Adipose tissue (tissue), 3 donors: ENCODE results near the gene DEGS2. TPM values are rescaled to one million over a fixed set of nuclear protein-coding genes. Genes with fewer than 3 reads are reported as not detected.

Source experiments
- H3K27ac ChIP-seq: one replicate; pipeline ENCODE4 v1.5.1; 2013; ENCODE audit warnings: low read depth, low read length
- whole genome bisulfite sequencing, 3 donors: extraction: QIAGEN DNeasy Blood & Tissue Kit; methylation state at CpG; one replicate each; pipeline ENCODE4 v1.1.7; 2013; 5-methylcytosine and 5-hydroxymethylcytosine counted together
- polyA plus RNA-seq, 3 donors: library from polyadenylated mRNA; stranded (reverse); fragments of 200-250 nt; gene quantifications; one replicate each; pipeline ENCODE4 v1.2.3, GENCODE V29; 2013
- donor health status: healthy with polysubstance abuse.
- donor health status: Bipolar disorder and iron deficiency.
- donor health status: healthy.

Gene DEGS2
- polyA plus RNA-seq, 3 donors = 0.22 to 4.2 (median 2.0) TPM

- H3K27ac ChIP-seq = no peak overlapping the region
- WGBS, 3 donors = 60 to 72% (median 69%) methylated on average over 8 of the region's 8 CpGs
These were observed 4.3 kb downstream of the DEGS2 start for GRCh38 chr14:100155049-100155621.

- WGBS, 3 donors = 71 to 96% (median 91%) methylated on average over 6 of the region's 6 CpGs
These were observed 5.9 kb downstream of the DEGS2 start for GRCh38 chr14:100153560-100153959.

DNA sequence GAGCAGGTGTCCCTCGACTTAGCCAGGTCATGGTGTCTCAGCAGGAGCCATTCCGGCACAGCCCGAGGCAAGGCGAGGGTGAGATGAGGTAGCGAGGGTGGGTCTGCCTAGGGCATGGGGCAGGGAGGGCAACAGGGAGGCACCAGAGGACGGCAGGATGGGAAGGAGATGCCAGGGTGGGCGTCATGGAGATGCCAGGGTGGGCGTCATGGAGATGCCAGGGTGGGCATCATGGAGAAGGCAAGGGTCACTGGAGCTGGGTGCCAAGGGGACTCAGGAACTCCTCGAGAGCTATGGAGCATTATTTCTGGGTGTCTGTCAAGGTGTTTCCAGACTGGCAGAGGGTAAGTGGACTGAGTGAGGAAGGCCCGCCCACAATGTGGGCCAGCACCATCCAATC lies 7.4 kb downstream of the DEGS2 start:
- H3K27ac ChIP-seq = no peak overlapping the region
- 85 to 93% (median 89%) methylated on average over 10 of the region's 10 CpGs for WGBS, 3 donors

More at GRCh38 chr14:100153560-100153959, 5.9 kb downstream of the DEGS2 start:
- H3K27ac ChIP-seq = no peak overlapping the region

DNA sequence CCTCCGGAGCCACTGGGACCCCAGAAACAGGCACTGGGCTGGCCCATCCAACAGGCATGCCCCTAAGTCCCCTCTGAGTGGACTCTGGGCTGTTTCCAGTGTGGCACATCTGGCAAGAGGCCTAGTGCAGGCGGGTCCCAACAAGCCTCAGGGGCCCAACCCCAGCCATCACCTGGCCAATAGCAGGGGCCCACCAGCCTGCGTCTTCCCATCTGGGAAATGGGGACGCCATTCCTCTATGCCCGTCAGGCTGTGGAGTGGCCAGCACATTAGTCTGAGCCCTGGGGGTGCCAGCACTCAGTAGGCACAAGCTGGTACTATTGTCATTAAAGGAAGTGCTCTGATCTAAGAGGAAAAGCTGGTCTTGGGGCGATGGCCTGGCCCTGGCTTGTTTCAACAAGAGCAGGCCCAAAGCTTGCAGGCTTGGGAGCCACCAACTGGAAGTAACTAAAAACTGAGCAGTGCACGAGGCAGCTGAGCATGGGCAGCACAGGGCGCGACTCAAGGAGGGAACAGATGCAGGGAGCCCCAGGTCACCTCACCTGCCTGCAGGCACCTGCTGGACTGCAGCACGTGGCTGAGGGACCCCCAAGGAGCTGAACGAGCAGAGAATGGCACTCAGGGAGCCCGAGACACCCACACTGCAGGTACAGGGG lies 8.4 kb downstream of the DEGS2 start:
- 79 to 85% (median 80%) methylated on average over 12 of the region's 12 CpGs for WGBS, 3 donors
- no peak overlapping the region for H3K27ac ChIP-seq

DNA sequence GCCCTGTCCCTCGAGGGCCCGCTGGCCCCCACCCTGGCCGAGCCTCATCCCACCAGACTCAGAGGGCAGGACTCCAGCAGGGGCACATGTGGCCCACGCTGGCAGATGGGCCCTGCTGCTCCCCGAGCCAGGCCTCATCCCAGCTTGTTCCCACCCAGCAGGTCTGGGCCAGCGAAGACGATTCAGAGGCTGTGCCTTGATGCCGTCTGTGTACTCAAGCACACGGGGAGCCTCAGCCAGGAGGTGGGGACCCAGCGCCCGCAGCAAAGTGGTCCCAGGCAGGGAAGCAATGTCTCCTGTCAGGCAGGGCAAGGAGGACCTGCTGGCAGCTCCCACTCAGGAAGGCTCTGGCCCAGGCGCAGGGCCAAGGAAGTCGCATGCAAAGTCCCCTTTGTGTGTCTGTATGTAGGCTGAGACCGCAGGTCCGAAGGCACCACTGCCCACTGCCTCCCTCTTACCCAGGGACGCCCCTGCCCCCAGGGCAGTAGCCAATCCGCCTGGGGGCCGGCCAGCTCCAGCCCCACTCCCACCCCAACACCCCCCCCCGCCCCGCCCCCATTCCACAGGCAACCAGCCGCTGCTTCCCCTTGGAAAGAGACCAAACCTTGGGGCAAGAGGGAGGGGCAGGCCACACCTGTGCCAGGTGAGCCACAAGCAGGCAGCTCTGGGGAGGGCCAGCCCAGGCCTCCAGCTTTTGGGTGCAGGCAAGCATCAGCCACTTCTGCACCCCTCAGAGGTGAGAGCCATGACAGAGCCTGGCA lies 9.4 kb downstream of the DEGS2 start:
- no peak overlapping the region for H3K27ac ChIP-seq
- WGBS, 3 donors = 37 to 62% (median 44%) methylated on average over 18 to 21 of the region's 21 CpGs

DNA sequence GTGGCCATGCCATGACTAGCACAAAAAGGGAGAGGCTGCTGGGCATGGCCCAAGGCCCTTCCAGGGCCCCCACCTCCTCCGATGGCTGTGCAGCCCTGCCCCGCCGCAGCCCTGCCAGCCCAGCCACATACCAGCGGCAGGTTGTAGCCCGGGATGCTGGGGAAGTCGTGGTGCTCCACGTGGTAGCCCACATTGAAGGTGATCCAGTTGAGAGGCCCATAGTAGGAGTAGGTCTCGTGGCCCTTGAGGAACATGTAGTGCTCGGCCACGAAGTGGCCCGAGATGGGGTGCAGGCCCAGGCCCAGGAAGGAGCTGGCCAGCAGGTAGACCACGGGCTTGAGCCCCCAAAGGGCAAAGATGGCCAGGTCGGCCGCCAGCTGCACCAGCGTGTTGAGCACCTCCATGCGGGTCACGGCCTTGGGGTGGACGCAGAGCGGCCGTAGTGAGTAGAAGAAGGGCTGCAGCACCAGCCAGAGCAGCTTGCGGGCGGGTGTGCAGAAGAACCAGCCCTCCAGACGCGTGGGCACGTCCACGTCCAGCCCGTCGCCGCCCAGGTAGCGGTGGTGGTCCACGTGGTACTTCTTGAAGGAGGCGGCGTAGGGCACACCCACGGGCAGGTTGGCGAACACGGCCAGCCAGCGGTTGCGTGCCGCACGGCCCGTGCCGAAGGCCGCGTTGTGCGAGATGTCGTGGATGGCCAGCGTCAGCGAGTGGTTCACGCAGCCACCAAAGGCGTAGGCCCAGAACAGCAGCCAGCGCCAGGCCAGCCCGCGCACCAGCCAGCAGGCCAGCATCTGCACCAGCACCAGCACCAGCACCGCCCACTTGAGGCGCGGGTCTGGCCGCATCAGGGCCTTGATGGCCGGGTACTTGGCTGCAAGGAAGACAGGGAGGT lies 10.4 kb downstream of the DEGS2 start:
- H3K27ac ChIP-seq = no peak overlapping the region
- WGBS, 3 donors = 94 to 95% (median 95%) methylated on average over 58 of the region's 58 CpGs

GRCh38 chr14:100147691-100148464 lies 11.6 kb downstream of the DEGS2 start:
- 68 to 76% (median 74%) methylated on average over 27 to 28 of the region's 28 CpGs for WGBS, 3 donors
- no peak overlapping the region for H3K27ac ChIP-seq

- no peak overlapping the region for H3K27ac ChIP-seq
- 44 to 75% (median 49%) methylated on average over 16 to 20 of the region's 20 CpGs for WGBS, 3 donors
These were observed 12.2 kb downstream of the DEGS2 start for GRCh38 chr14:100147181-100147631.

- H3K27ac ChIP-seq = no peak overlapping the region
- 84 to 89% (median 84%) methylated on average over 28 to 29 of the region's 29 CpGs for WGBS, 3 donors
These were observed 12.8 kb downstream of the DEGS2 start for GRCh38 chr14:100146531-100147091.

GRCh38 chr14:100145682-100146464 lies 13.6 kb downstream of the DEGS2 start:
- no peak overlapping the region for H3K27ac ChIP-seq
- WGBS, 3 donors = 86 to 90% (median 87%) methylated on average over 27 of the region's 27 CpGs

DNA sequence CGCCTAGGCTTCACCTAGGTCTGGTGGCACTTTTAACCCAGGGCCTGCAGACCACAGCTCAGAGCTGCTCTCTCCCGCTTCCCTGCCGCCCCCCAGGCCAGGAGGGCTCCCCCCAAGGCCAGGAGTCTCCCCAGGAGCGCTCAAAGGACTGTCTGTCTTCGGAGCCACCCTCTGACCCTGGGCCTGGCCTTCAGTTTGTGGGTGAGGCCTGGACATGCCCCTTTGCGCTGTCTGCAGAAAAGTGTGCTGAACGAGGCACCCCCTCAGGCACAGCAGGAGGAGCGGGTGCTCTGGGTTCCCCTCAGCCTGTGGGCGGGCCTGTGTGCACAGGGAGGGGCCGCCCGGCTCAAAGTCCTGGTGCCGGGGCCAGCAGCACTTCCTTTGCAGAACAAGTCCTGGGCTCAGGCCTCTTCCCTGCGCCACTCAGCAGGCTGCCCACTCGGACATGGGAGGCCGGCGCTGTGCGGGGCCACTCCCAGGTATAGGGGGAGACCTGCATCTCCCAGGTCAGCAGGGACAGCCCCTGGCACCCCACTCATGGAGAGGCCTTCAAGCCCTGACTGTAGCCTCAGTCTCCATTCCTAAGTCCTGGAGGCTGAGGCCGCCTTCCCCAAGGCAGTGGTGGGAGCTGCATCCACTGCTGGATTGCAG lies 14.3 kb downstream of the DEGS2 start:
- no peak overlapping the region for H3K27ac ChIP-seq
- WGBS, 3 donors = 67 to 81% (median 73%) methylated on average over 16 to 18 of the region's 18 CpGs

DNA sequence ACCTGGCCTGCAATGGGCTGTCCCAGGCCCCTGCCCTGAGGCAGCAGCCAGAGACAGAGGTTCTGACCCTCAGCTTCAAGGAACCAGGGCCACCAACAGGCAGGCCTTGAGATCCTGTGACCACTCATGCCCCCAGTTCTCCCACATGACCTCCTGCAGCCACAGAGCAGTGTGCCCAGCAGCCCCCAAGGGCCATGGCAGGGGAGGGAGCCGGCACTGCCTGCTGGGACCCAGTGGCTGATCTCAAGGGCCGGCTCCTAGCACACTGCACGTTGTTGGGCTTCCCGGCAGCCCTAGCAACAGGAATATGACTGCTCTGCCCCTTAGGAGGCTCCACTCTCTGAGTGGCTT lies 14.8 kb downstream of the DEGS2 start:
- WGBS, 3 donors = 48 to 52% (median 51%) methylated on average over 4 of the region's 4 CpGs
- H3K27ac ChIP-seq = no peak overlapping the region

DNA sequence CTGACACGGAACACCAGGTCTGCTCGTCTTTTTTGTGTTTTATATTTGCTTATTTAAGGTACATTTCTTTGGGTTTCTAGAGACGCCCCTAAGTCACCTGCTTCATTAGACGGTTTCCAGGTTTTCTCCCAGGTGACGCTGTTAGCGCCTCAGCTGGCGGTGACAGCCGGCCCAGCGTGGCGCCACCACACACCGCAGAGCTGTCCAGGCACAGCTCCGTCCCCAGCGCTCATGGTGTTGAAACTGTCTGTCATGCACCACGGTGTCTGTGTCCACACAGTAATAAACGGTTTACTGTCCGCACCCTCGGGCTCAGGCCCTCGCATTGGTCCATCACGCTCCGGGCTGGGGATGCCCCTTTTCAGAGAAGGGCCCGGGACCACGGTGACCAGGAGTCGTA lies 15.5 kb downstream of the DEGS2 start:
- H3K27ac ChIP-seq = no peak overlapping the region
- WGBS, 3 donors = 92 to 94% (median 94%) methylated on average over 23 of the region's 23 CpGs

DNA sequence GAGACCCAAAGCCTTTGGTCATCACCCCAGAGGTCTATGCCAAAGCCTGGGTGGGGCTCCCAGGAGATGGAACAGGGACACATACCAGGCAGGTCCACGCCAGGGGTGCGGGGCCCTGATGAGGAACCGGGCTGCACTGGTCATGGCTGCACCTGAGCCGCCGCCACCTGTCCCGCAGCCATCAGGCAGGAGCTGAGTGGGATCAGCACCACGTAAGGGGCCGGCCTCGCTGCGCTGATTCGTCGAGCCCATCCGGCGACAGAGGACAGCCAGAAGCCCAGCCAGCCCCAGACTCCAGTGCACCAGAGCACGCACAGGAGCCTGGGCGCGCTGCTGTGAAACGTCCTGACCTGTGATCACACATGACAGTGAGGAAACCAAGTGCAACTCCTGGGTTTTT lies 15.9 kb downstream of the DEGS2 start:
- 95 to 96% (median 96%) methylated on average over 18 of the region's 18 CpGs for WGBS, 3 donors
- no peak overlapping the region for H3K27ac ChIP-seq

- H3K27ac ChIP-seq = no peak overlapping the region
- WGBS, 3 donors = 33 to 44% (median 38%) methylated on average over 14 of the region's 14 CpGs
These were observed 17.1 kb downstream of the DEGS2 start for GRCh38 chr14:100142073-100143040.
